ENCODE measurements around the gene IL6R. TPM values are rescaled to one million over a fixed set of nuclear protein-coding genes. Genes with fewer than 3 reads are reported as not detected.

IL6R gene
- 4.6 and 8.7 TPM in 2 replicates for total RNA-seq

GRCh38 chr1:154404984-154405746, at the start of gene IL6R:
TSS of gene IL6R (plus strand) at chr1:154405343. CDS start at chr1:154405630, 287 bp downstream.

GRCh38 chr1:154502066-154502743, 97.1 kb downstream of the IL6R start, which contains the start of the genes SHE and TDRD10:
TSS of gene SHE (minus strand) at chr1:154502412. CDS start at chr1:154502026, 386 bp downstream.
TSS of gene TDRD10 (plus strand) at chr1:154502219. CDS start at chr1:154506904, 4,685 bp downstream.

Other genes starting within 250 kb of the IL6R start
- 371 and 963 TPM in 2 replicates for gene TPM3, start 213.2 kb upstream of the IL6R start, total RNA-seq
- not detected in 2 replicates for gene CFAP141, start 199.0 kb upstream of the IL6R start, total RNA-seq
- 37.5 and 62.7 TPM in 2 replicates for gene UBAP2L, start 184.4 kb upstream of the IL6R start, total RNA-seq
- 110 and 149 TPM in 2 replicates for gene HAX1, start 132.7 kb upstream of the IL6R start, total RNA-seq
- 0.19 and 0.56 TPM in 2 replicates for gene AQP10, start 84.2 kb upstream of the IL6R start, total RNA-seq
- 187 and 214 TPM in 2 replicates for gene ATP8B2, start 79.8 kb upstream of the IL6R start, total RNA-seq
- gene TDRD10, start 96.9 kb downstream of the IL6R start, total RNA-seq, result 0.28 TPM in 1 of 2 replicates, not detected in the other
- gene SHE, start 97.1 kb downstream of the IL6R start, total RNA-seq, result 0.19 and 0.28 TPM in 2 replicates
- gene UBE2Q1, start 153.3 kb downstream of the IL6R start, total RNA-seq, result 24.0 and 28.8 TPM in 2 replicates
- gene CHRNB2, start 162.4 kb downstream of the IL6R start, total RNA-seq, result under 0.01 TPM in 1 of 2 replicates, not detected in the other
- gene ADAR, start 202.8 kb downstream of the IL6R start, total RNA-seq, result 53.0 and 59.2 TPM in 2 replicates

Data from regular cardiac myocyte (primary cell).